Hematopoietic multipotent progenitor cell treated with erythropoietin and hydrocortisone succinate and interleukin-3 and kit ligand, for 15 days (in vitro differentiated cells): ENCODE measurements around the gene MRPL30.
"Not testable (repeated sequence)": the region's sequence is repeated elsewhere in the genome, so short reads cannot be mapped to it uniquely, and the experiment has no call there.

Source experiments
- DNase-seq: peaks from one replicate; pipeline ENCODE4 v3.0.0-alpha.2; 2015; ENCODE audit warnings: low spot score

The MRPL30 gene

DNA sequence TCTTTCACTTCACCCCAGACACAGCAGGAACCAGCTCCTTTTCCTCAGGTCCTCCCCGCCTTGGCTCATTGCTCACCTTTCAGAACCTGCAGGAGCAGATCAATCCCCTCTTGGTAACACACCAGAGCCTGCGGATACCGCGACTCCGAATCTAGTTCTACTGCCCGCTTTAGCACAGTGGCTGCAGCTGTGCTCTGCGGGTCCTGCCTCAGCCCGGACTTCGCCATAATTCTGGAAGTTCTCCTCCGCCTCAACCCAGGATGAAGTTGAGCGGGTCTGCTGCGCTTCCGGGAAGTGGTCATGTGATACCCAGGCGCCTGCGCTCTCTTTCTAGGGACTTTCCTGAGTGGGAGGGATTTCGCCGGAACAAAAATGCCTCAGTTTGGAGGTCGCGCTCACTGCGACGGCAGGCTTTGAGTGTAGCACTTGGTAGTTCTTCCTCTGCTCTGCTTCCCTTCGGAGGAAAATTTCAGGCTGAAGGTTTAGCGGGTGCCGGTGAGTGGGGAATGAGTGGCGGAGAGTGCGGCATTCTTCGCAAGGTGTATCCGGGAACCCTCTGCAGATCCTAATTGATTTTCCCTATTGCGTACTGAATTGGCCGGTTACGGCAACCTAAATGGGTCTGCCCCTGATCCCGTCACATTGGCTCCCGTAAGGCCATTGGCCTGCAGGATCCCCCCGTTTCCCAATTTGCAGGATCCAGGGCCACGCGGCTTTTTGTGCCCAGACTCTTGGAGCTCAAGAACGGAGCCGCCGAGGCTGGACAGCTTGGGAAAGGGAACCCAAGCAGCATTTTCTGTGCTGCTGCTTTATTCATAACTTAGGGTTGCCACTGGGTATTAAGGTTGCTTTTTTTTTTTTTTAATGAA is at the start of gene MRPL30, which contains the start of gene MITD1:
Gene MRPL30, plus strand, starts transcription at position 430 of the 869 bp plus-strand sequence. CDS start 5,020 bp downstream, outside the sequence.
Gene MITD1, minus strand, starts transcription at position 304 of the 869 bp plus-strand sequence. Its CDS starts 77 bp downstream, at position 227.
- peak; percentile 89 for DNase-seq

DNA sequence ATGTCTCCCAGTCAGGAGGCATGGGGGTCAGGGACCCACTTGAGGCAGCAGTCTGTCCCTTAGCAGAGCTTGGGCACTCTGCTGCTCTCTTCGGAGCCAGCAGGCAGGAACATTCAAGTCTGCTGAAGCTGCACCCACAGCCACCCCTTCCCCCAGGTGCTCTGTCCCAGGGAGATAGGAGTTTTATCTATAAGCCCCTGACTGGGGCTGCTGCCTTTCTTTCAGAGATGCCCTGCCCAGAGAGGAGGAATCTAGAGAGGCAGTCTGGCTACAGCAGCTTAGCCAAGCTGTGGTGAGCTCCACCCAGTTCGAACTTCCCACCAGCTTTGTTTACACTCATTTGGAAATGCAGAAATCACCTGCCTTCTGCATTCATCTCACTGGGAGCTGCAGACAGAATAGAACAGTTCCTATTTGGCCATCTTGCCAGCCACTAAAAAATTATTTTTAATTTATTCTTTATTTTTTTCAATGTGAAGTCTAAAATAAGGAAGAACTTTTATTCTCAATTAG is 45.9 kb upstream of the MRPL30 start:
- DNase-seq = not testable (repeated sequence)

DNA sequence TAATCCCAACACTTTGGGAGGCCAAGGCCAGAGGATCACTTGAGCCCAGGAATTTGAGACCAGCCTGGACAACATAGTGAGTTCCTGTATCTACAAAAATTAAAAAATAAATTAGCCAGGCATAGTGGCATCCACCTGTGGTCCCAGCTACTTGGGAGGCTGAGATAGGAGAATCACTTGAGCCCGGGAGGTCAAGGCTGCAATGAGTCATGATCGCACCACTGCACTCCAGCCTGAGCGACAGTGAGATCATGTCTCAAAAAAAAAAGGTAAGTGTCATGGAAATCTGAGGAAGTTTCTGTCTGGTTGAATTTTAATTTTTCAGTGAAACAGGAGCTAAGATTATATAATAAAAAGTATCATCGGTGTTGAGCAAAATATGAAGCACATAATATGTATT is 42.0 kb upstream of the MRPL30 start:
- no peak for DNase-seq

- no peak for DNase-seq
Measured at GRCh38 chr2:99140056-99140859, 40.7 kb upstream of the MRPL30 start.

- no peak for DNase-seq
Measured at GRCh38 chr2:99140860-99141109, 40.2 kb upstream of the MRPL30 start.

DNA sequence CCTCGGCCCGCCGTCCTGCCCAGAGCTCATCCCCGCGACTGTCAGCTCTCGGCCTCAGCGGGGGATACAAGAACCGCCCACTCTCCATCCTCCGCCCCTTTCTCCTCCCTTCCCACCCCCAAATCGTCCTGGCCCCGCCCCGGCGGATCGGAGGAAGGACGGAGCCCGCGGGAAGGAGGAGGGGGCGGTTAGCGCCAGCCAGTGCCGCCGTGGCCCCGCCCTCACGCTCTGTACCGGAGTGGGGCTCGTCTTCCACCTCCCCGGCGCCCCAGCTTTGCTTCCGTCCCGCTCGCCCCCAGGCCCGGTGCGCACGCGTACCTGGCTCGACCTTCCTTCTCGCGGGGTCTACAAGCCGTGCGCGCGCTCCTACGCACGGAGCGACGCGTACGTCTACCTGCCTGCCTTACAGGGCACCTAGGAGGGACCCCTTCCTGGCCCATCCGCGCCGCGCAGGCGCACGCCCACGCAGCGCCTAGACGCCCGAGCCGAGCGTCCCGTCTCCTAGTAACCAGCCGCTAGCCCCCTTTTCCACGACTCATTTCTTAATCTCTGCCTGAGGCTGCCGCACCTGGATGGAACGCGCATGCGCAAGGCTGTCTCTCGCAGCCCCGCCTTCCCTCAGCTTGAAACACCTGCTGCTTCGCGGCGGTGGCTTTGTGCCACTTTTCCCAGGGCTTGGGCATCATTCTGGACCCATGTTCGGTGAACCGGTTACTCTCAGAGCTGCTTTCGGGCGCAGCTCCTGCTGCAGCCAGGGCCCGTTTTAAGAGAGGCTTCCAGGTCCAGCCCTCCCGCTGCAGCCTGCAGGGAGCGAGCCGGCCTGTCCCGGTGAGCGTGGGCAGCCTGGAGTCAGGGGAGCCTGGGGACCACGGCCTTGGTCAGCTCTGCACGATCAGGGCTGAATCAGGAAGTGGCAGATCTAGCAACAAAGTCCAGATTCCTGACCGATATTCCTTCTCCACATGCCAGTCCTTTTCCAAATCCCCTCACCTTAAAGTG is 39.6 kb upstream of the MRPL30 start, which contains the start of gene C2orf15:
Gene C2orf15, plus strand, starts transcription at position 598 of the 999 bp plus-strand sequence. CDS start 8,852 bp downstream, outside the sequence.
- peak; percentile 83 for DNase-seq

DNA sequence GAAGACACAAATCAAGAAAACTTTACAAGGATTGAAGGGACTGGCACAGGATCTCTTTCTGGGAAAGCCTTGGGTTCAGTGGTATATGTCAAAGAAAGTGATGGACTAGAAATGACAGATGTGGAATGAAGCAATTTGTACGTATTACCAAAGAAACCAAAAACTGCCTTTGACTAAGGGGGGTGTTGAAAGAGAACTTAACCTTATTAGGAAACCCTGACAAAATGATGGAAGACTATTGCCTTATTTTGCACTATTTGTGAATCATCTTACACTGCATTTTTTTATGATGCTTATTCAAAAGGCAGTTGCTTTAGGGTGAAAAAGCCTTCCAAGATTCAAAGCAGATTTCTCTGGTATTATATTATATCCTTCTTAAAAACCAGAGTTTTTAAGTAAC is 30.3 kb upstream of the MRPL30 start:
- no peak for DNase-seq

GRCh38 chr2:99152199-99152895 is 28.6 kb upstream of the MRPL30 start:
- no peak for DNase-seq

- DNase-seq = peak; percentile 70
Measured at GRCh38 chr2:99153921-99154604, 26.9 kb upstream of the MRPL30 start.

- DNase-seq = peak; percentile 88
Measured at GRCh38 chr2:99154643-99155536, 26.1 kb upstream of the MRPL30 start, which contains the start of the genes LIPT1 and TSGA10. TSS of gene LIPT1 (plus strand) at chr2:99154967. CDS start at chr2:99161958, 6,991 bp downstream. TSS of gene TSGA10 (minus strand) at chr2:99154942. CDS start at chr2:99109439, 45,503 bp downstream.

- no peak for DNase-seq
Measured at GRCh38 chr2:99156891-99157290, 24.1 kb upstream of the MRPL30 start.

- DNase-seq = no peak
Measured at GRCh38 chr2:99158599-99158998, 22.4 kb upstream of the MRPL30 start.

- no peak for DNase-seq
Measured at GRCh38 chr2:99159594-99159993, 21.4 kb upstream of the MRPL30 start.

DNA sequence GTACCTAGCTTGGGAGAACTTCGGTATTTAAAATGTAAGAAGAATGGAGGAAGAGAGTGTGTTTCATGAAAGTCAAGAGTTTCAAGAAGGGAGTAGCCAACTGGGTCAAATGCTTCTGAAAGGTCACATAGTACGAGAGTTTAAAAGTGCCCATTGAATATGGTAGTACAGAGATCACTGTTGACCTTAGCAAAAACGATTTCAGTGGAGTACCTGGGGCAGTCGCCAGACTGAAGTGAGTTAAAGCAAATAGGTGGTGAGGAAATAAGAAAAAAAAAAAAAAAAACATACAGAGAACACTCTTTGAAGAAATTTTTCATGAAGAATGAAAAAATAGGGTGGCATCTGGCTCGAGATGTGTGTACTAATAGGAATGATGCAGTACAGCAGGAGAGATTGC is 14.8 kb upstream of the MRPL30 start:
- DNase-seq = no peak

DNA sequence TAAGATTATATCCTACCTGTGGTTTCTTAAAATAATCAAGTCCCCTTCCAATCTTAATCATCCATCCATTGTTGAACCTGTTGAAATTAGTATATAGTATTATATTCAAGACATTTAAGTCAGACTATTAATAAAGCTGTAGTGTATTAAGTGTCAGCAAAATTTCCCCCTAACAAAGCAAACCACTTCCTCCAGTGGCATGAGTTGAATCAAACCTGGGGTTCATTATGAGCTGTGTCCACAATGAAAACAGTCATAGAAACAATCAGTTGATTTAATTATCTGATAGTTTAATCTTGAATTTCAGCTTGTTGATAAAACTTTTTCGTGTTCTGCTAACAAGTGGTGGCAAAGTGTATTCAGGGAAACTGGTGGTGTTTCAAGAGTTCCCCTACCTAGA is 11.4 kb upstream of the MRPL30 start:
- DNase-seq = no peak

- DNase-seq = no peak
Measured at GRCh38 chr2:99171377-99172140, 9.4 kb upstream of the MRPL30 start.

GRCh38 chr2:99181624-99182000 is 628 bp downstream of the MRPL30 start:
- DNase-seq = no peak

DNA sequence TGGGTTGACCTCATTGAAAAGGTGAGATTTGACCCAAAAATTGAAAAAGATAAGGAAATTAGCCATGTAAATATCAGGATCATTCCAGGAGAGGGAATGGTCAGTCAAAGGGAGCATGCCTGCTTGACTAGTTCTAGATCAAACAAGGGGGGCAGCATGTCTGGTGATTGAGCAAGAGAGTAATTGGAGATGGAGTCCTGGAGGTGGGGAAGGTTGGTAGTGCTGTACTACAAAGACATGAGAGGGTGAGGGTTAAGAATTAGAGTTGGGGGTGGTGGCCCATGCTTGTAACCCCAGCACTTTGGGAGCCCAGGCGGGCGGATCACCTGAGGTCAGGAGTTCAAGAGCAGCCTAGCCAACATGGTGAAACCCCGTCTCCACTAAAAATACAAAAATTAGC is 2.0 kb downstream of the MRPL30 start:
- DNase-seq = no peak
